Neural cell (in vitro differentiated cells): ENCODE results near the gene LRTM1. TPM values are rescaled to one million over a fixed set of nuclear protein-coding genes. Genes with fewer than 3 reads are reported as not detected.

Experiments
- H2AFZ ChIP-seq: fragments of 200-600, 300-800 bp; sonication (generic), shearing (Covaris generic); 2 replicates; pipeline ENCODE4 v1.6.0; 2014; ENCODE audit warnings: low read depth, mild to moderate bottlenecking, antibody characterized with exemption, low read length, moderate library complexity
- H3F3A ChIP-seq: fragments of 200-600 bp; shearing (Covaris generic); 2 replicates; pipeline ENCODE4 v1.6.1; 2016; ENCODE audit warnings: mild to moderate bottlenecking, moderate library complexity, mixed read lengths, antibody characterized with exemption, low read length; ENCODE audit not compliant: insufficient read depth, poor library complexity, severe bottlenecking
- H3K27ac ChIP-seq: fragments of 200-600, 300-800 bp; sonication (generic), shearing (Covaris generic); 2 replicates; pipeline ENCODE4 v1.5.1; 2014; ENCODE audit warnings: mild to moderate bottlenecking, low read length, moderate library complexity
- H3K27me3 ChIP-seq: fragments of 300-800, 200-600 bp; sonication (generic), shearing (Covaris generic); 2 replicates; pipeline ENCODE4 v1.6.0; 2014; ENCODE audit warnings: mild to moderate bottlenecking, low read depth, low read length, moderate library complexity; ENCODE audit not compliant: insufficient read depth
- H3K36me3 ChIP-seq: fragments of 300-800, 200-600 bp; sonication (generic), shearing (Covaris generic); 2 replicates; pipeline ENCODE4 v1.5.1; 2014; ENCODE audit warnings: mild to moderate bottlenecking, antibody characterized with exemption, low read length, moderate library complexity; ENCODE audit not compliant: insufficient read depth
- H3K4me2 ChIP-seq: fragments of 300-800, 200-600 bp; sonication (generic), shearing (Covaris generic); 2 replicates; pipeline ENCODE4 v1.6.0; 2014; ENCODE audit warnings: mild to moderate bottlenecking, low read length
- H3K4me3 ChIP-seq: fragments of 300-800, 200-600 bp; sonication (generic), shearing (Covaris generic); 2 replicates; pipeline ENCODE4 v1.5.1; 2014; ENCODE audit warnings: mild to moderate bottlenecking, low read length, moderate library complexity
- H3K79me2 ChIP-seq: fragments of 200-600 bp; shearing (Covaris generic); replicated peaks from 2 replicates; pipeline ENCODE4 v1.6.0; 2014; ENCODE audit warnings: mild to moderate bottlenecking, low read length, moderate library complexity; ENCODE audit not compliant: insufficient read depth
- H3K9ac ChIP-seq: fragments of 300-800, 200-600 bp; sonication (generic), shearing (Covaris generic); 2 replicates; pipeline ENCODE4 v1.6.1; 2016; ENCODE audit warnings: mild to moderate bottlenecking, low read length, mixed read lengths
- H3K9me2 ChIP-seq: fragments of 200-600 bp; shearing (Covaris generic); 2 replicates; pipeline ENCODE4 v1.6.1; 2016; ENCODE audit warnings: mild to moderate bottlenecking, low read length, mixed read lengths; ENCODE audit not compliant: insufficient read depth
- H3K9me3 ChIP-seq: fragments of 200-600, 300-800 bp; sonication (generic), shearing (Covaris generic); 2 replicates; pipeline ENCODE4 v1.6.1; 2016; ENCODE audit warnings: mild to moderate bottlenecking, mixed run types, low read length, moderate library complexity, mixed read lengths
- H4K20me1 ChIP-seq: fragments of 200-600 bp; shearing (Covaris generic); 2 replicates; pipeline ENCODE4 v1.6.1; 2016; ENCODE audit warnings: mild to moderate bottlenecking, mixed run types; ENCODE audit not compliant: insufficient read depth
- EP300 ChIP-seq: fragments of 450-650 bp; conservative IDR thresholded peaks from 2 replicates; pipeline ENCODE4 v1.6.1; 2014; ENCODE audit warnings: antibody characterized with exemption, mild to moderate bottlenecking, moderate library complexity; ENCODE audit not compliant: poor library complexity, severe bottlenecking
- EZH2 ChIP-seq: fragments of 200-600, 300-800 bp; shearing (Covaris generic), sonication (generic); IDR thresholded peaks from 2 replicates; pipeline ENCODE4 v1.6.1; 2014; ENCODE audit warnings: antibody characterized with exemption, low read length, borderline replicate concordance, mild to moderate bottlenecking; ENCODE audit not compliant: insufficient read depth, poor library complexity, severe bottlenecking
- MXI1 ChIP-seq: fragments of 450-650 bp; conservative IDR thresholded peaks from 2 replicates; pipeline ENCODE4 v1.6.1; 2014; ENCODE audit warnings: antibody characterized with exemption, mild to moderate bottlenecking; ENCODE audit not compliant: poor library complexity, severe bottlenecking
- POLR2AphosphoS5 ChIP-seq: IDR thresholded peaks from 2 replicates; pipeline ENCODE4 v1.6.1; 2012
- RAD21 ChIP-seq: fragments of 450-650 bp; conservative IDR thresholded peaks from 2 replicates; pipeline ENCODE4 v1.6.1; 2014; ENCODE audit warnings: antibody characterized with exemption, mild to moderate bottlenecking, moderate library complexity
- SMC3 ChIP-seq: fragments of 450-650 bp; conservative IDR thresholded peaks from 2 replicates; pipeline ENCODE4 v1.6.1; 2014; ENCODE audit warnings: antibody characterized with exemption, mild to moderate bottlenecking, moderate library complexity; ENCODE audit not compliant: poor library complexity
- TAF1 ChIP-seq: IDR thresholded peaks from 2 replicates; pipeline ENCODE4 v1.6.1; 2012; ENCODE audit warnings: low read depth
- polyA plus RNA-seq: library from polyadenylated mRNA; depleted of rRNA; stranded (reverse); fragments of >200 nt; gene quantifications from 2 replicates; pipeline ENCODE4 v1.2.3, GENCODE V29; 2014
- TF ChIP-seq, protein P1 (sequence below): IDR thresholded peaks from 2 replicates; pipeline ENCODE4 v1.6.1; 2012; ENCODE audit warnings: borderline replicate concordance
- TF ChIP-seq, protein P2 (sequence below): fragments of 450-650 bp; IDR thresholded peaks from 2 replicates; pipeline ENCODE4 v1.5.1; 2014; ENCODE audit warnings: antibody characterized with exemption, mild to moderate bottlenecking, moderate library complexity; ENCODE audit not compliant: poor library complexity, severe bottlenecking

LRTM1 gene
- polyA plus RNA-seq, 1 donor from 2014 or later = not detected

DNA sequence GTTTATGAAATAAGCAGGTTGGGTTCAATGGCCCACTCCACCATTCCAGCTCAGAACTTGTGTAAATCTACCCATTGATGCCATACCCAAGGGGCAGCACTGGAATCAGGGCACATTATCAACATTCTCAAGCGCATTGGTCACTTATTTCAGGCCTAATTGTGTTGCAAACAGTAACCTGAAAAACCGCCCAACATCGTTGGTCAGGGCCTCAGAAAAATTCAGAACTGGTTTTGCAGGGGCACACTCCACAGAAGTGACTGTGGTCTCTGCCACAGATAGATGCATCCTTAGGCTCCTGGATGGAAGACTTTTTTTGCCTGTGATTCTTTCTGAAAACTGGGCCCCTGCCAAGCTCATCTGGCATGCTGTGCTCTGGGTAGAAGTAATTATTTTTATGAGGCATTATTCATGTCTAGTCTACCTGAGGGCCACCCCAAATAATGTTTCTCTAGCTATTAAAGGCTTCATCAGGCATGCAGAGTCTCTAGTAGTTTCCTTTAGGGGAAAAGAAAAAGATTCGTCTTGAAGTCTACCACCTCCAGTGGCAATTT lies 21.7 kb upstream of the LRTM1 start:
- Histone ChIP-seq H3K27me3 (no peaks in the 10 kb centered on the region), H2AFZ (no peak overlapping the region), H3K27ac (no peak overlapping the region), H3F3A (no peaks in the 10 kb centered on the region), H3K9ac (no peak overlapping the region), H3K4me2 (no peak overlapping the region), H3K9me2 (no peaks in the 10 kb centered on the region), H3K36me3 (no peaks in the 10 kb centered on the region), H3K9me3 (no peaks in the 10 kb centered on the region), H3K4me3 (no peak overlapping the region), H3K79me2 (no peaks in the 10 kb centered on the region), H4K20me1 (no peaks in the 10 kb centered on the region)
- TF ChIP-seq SMC3 (no peak), EZH2 (no peak), EP300 (no peak), RAD21 (no peak)
- TF ChIP-seq, protein P1, sequence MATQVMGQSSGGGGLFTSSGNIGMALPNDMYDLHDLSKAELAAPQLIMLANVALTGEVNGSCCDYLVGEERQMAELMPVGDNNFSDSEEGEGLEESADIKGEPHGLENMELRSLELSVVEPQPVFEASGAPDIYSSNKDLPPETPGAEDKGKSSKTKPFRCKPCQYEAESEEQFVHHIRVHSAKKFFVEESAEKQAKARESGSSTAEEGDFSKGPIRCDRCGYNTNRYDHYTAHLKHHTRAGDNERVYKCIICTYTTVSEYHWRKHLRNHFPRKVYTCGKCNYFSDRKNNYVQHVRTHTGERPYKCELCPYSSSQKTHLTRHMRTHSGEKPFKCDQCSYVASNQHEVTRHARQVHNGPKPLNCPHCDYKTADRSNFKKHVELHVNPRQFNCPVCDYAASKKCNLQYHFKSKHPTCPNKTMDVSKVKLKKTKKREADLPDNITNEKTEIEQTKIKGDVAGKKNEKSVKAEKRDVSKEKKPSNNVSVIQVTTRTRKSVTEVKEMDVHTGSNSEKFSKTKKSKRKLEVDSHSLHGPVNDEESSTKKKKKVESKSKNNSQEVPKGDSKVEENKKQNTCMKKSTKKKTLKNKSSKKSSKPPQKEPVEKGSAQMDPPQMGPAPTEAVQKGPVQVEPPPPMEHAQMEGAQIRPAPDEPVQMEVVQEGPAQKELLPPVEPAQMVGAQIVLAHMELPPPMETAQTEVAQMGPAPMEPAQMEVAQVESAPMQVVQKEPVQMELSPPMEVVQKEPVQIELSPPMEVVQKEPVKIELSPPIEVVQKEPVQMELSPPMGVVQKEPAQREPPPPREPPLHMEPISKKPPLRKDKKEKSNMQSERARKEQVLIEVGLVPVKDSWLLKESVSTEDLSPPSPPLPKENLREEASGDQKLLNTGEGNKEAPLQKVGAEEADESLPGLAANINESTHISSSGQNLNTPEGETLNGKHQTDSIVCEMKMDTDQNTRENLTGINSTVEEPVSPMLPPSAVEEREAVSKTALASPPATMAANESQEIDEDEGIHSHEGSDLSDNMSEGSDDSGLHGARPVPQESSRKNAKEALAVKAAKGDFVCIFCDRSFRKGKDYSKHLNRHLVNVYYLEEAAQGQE = no peak

DNA sequence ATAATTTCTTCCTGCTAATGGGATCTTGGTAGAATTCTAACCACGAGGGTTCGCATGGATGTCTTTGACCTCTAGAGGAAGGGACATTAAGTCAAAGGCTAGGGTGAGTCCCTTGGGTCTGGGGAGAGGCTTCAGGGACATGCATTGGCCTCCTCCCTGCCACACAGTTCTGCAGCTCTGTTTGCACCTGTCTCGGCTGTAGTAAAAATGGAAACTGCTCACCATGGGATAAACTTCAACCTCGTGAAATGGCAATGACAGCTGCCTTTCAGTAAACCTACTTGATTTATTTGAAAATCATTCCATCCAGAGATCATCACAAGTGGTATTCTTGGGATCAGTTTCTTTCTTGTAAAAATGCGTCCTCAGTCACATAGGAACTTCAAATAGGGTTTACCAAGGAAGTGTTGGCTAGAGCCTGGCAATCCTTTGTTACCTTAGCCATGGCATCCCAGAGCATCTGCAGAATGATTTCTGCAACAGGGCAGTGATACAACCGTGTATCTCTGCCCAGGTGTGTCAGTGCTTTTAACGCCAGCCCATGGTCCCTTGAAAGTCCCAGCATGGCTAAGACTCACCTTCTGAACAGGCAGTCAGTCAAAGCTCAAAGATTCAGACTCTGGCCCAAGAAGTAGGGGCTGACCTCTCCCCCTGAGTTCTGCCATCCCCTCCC lies 14.0 kb upstream of the LRTM1 start:
- Histone ChIP-seq H4K20me1 (no peaks in the 10 kb centered on the region), H3K27ac (no peak overlapping the region), H3K36me3 (no peaks in the 10 kb centered on the region), H3K79me2 (no peaks in the 10 kb centered on the region), H3K9ac (no peak overlapping the region), H3K9me2 (no peaks in the 10 kb centered on the region), H3F3A (no peaks in the 10 kb centered on the region), H2AFZ (no peak overlapping the region), H3K9me3 (no peaks in the 10 kb centered on the region), H3K27me3 (no peaks in the 10 kb centered on the region), H3K4me2 (no peak overlapping the region), H3K4me3 (no peak overlapping the region)
- TF ChIP-seq, protein P2, sequence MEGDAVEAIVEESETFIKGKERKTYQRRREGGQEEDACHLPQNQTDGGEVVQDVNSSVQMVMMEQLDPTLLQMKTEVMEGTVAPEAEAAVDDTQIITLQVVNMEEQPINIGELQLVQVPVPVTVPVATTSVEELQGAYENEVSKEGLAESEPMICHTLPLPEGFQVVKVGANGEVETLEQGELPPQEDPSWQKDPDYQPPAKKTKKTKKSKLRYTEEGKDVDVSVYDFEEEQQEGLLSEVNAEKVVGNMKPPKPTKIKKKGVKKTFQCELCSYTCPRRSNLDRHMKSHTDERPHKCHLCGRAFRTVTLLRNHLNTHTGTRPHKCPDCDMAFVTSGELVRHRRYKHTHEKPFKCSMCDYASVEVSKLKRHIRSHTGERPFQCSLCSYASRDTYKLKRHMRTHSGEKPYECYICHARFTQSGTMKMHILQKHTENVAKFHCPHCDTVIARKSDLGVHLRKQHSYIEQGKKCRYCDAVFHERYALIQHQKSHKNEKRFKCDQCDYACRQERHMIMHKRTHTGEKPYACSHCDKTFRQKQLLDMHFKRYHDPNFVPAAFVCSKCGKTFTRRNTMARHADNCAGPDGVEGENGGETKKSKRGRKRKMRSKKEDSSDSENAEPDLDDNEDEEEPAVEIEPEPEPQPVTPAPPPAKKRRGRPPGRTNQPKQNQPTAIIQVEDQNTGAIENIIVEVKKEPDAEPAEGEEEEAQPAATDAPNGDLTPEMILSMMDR = no peak
- TF ChIP-seq TAF1 = no peak

DNA sequence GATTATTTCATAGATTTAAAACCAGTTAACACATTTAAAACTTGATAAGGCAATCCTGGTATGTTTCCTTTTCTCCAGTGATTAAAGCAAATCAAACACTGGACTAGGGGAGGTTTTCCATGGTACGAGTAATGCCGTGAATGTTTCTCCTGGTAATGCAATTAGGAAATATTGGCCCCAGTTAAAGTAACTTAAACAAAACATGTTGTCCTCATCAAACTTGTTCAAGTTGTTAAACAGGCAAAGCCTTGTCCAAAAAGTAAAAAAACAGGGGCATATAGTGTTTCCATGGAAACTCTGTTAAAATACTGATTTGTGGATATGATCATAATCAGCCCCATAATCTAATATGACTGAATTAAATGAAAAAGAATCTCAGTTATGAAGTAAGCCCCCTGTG lies 13.1 kb upstream of the LRTM1 start:
- H4K20me1 ChIP-seq = no peaks in the 10 kb centered on the region
- H3K9me3 ChIP-seq = no peaks in the 10 kb centered on the region
- TF ChIP-seq SMC3 (no peak), TAF1 (no peak), MXI1 (no peak), EP300 (no peak), EZH2 (no peak), RAD21 (no peak), POLR2AphosphoS5 (no peak)
- TF ChIP-seq, protein P2 = no peak
- TF ChIP-seq, protein P1 = no peak

More for the DNA sequence above, 13.1 kb upstream of the LRTM1 start:
- no peak overlapping the region for H2AFZ ChIP-seq
- H3K27ac ChIP-seq = no peak overlapping the region
- H3K4me2 ChIP-seq = no peak overlapping the region
- no peaks in the 10 kb centered on the region for H3K36me3 ChIP-seq
- no peaks in the 10 kb centered on the region for H3K79me2 ChIP-seq
- H3K9ac ChIP-seq = no peak overlapping the region
- H3F3A ChIP-seq = no peaks in the 10 kb centered on the region
- H3K4me3 ChIP-seq = no peak overlapping the region
- no peaks in the 10 kb centered on the region for H3K27me3 ChIP-seq
- no peaks in the 10 kb centered on the region for H3K9me2 ChIP-seq
